Measurements from ENCODE around the gene VRK2. TPM values are rescaled to one million over a fixed set of nuclear protein-coding genes. Genes with fewer than 3 reads are reported as not detected.

The VRK2 gene
- polyA plus RNA-seq, 1 donor from 2014 or later = 0.45 TPM

GRCh38 chr2:58057707-58058530 lies 11.3 kb downstream of the VRK2 start:
- no peaks in the 10 kb centered on the region for H3K36me3 ChIP-seq (ENCODE audit: insufficient read depth, low read length)
- no peak overlapping the region for H3K27ac ChIP-seq (ENCODE audit: low read length)
- H3K4me2 ChIP-seq (ENCODE audit: low read length) = no peak overlapping the region
- H3K4me3 ChIP-seq (ENCODE audit: low read length) = no peak overlapping the region
- H3K9ac ChIP-seq (ENCODE audit: low read length) = no peak overlapping the region
- no peak for TF ChIP-seq TAF1 (IDR thresholded peaks at IDR 0.05; ENCODE audit: low read depth)
- H4K20me1 ChIP-seq (ENCODE audit: insufficient read depth) = no peaks in the 10 kb centered on the region
- no peak overlapping the region for H2AFZ ChIP-seq (ENCODE audit: low read depth, low read length)
- no peaks in the 10 kb centered on the region for H3K27me3 ChIP-seq (ENCODE audit: insufficient read depth, low read depth, low read length)
- H3K79me2 ChIP-seq (replicated peaks; ENCODE audit: insufficient read depth, low read length) = no peaks in the 10 kb centered on the region
- no peaks in the 10 kb centered on the region for H3F3A ChIP-seq (ENCODE audit: insufficient read depth, low read length, poor library complexity, severe bottlenecking)
- H3K9me3 ChIP-seq (ENCODE audit: low read length) = no peaks in the 10 kb centered on the region
- no peaks in the 10 kb centered on the region for H3K9me2 ChIP-seq (ENCODE audit: insufficient read depth, low read length)

- Histone ChIP-seq H3F3A (ENCODE audit: insufficient read depth, low read length, poor library complexity, severe bottlenecking) (no peaks in the 10 kb centered on the region), H3K9ac (ENCODE audit: low read length) (no peak overlapping the region), H3K9me3 (ENCODE audit: low read length) (no peaks in the 10 kb centered on the region), H3K36me3 (ENCODE audit: insufficient read depth, low read length) (no peaks in the 10 kb centered on the region), H3K4me2 (ENCODE audit: low read length) (no peak overlapping the region), H3K27me3 (ENCODE audit: insufficient read depth, low read depth, low read length) (no peaks in the 10 kb centered on the region), H3K27ac (ENCODE audit: low read length) (no peak overlapping the region), H2AFZ (ENCODE audit: low read depth, low read length) (no peak overlapping the region), H4K20me1 (ENCODE audit: insufficient read depth) (no peaks in the 10 kb centered on the region), H3K79me2 (replicated peaks; ENCODE audit: insufficient read depth, low read length) (no peaks in the 10 kb centered on the region), H3K4me3 (ENCODE audit: low read length) (no peak overlapping the region), H3K9me2 (ENCODE audit: insufficient read depth, low read length) (no peaks in the 10 kb centered on the region)
- no peak for TF ChIP-seq RAD21 (conservative IDR thresholded peaks at IDR 0.05)
- no peak for TF ChIP-seq CTCF (IDR thresholded peaks at IDR 0.05; ENCODE audit: poor library complexity, severe bottlenecking)
- TF ChIP-seq TAF1 (IDR thresholded peaks at IDR 0.05; ENCODE audit: low read depth) = no peak
- TF ChIP-seq SMC3 (conservative IDR thresholded peaks at IDR 0.05; ENCODE audit: poor library complexity) = no peak
- no peak for TF ChIP-seq REST (IDR thresholded peaks at IDR 0.05; ENCODE audit: borderline replicate concordance)
- TF ChIP-seq EP300 (conservative IDR thresholded peaks at IDR 0.05; ENCODE audit: poor library complexity, severe bottlenecking) = no peak
- TF ChIP-seq EZH2 (IDR thresholded peaks at IDR 0.05; ENCODE audit: borderline replicate concordance, insufficient read depth, low read length, poor library complexity, severe bottlenecking) = no peak
Observed at GRCh38 chr2:58063641-58064040, 17.0 kb downstream of the VRK2 start.

GRCh38 chr2:58064086-58064485 lies 17.5 kb downstream of the VRK2 start:
- Histone ChIP-seq H3K9ac (ENCODE audit: low read length) (no peak overlapping the region), H3K4me3 (ENCODE audit: low read length) (no peak overlapping the region), H3K4me2 (ENCODE audit: low read length) (no peak overlapping the region), H4K20me1 (ENCODE audit: insufficient read depth) (no peaks in the 10 kb centered on the region), H3F3A (ENCODE audit: insufficient read depth, low read length, poor library complexity, severe bottlenecking) (no peaks in the 10 kb centered on the region), H3K27me3 (ENCODE audit: insufficient read depth, low read depth, low read length) (no peaks in the 10 kb centered on the region), H2AFZ (ENCODE audit: low read depth, low read length) (no peak overlapping the region), H3K9me3 (ENCODE audit: low read length) (no peaks in the 10 kb centered on the region), H3K36me3 (ENCODE audit: insufficient read depth, low read length) (no peaks in the 10 kb centered on the region), H3K9me2 (ENCODE audit: insufficient read depth, low read length) (no peaks in the 10 kb centered on the region), H3K27ac (ENCODE audit: low read length) (no peak overlapping the region), H3K79me2 (replicated peaks; ENCODE audit: insufficient read depth, low read length) (no peaks in the 10 kb centered on the region)
- no peak for TF ChIP-seq TAF1 (IDR thresholded peaks at IDR 0.05; ENCODE audit: low read depth)
- no peak for TF ChIP-seq EZH2 (IDR thresholded peaks at IDR 0.05; ENCODE audit: borderline replicate concordance, insufficient read depth, low read length, poor library complexity, severe bottlenecking)
- TF ChIP-seq SMC3 (conservative IDR thresholded peaks at IDR 0.05; ENCODE audit: poor library complexity) = no peak
- no peak for TF ChIP-seq CTCF (IDR thresholded peaks at IDR 0.05; ENCODE audit: poor library complexity, severe bottlenecking)
- no peak for TF ChIP-seq MXI1 (conservative IDR thresholded peaks at IDR 0.05; ENCODE audit: poor library complexity, severe bottlenecking)
- no peak for TF ChIP-seq RAD21 (conservative IDR thresholded peaks at IDR 0.05)
- TF ChIP-seq REST (IDR thresholded peaks at IDR 0.05; ENCODE audit: borderline replicate concordance) = no peak
- TF ChIP-seq POLR2AphosphoS5 (IDR thresholded peaks at IDR 0.05) = no peak
- no peak for TF ChIP-seq EP300 (conservative IDR thresholded peaks at IDR 0.05; ENCODE audit: poor library complexity, severe bottlenecking)
